ENCODE measurements around the gene PSME1.
"Not testable (repeated sequence)": the region's sequence is repeated elsewhere in the genome, so short reads cannot be mapped to it uniquely, and the experiment has no call there.

The PSME1 gene

GRCh38 chr14:24103451-24103850, 32.5 kb upstream of the PSME1 start:
- DNase-seq (ENCODE audit: low read depth, low spot score) = no peak

DNA sequence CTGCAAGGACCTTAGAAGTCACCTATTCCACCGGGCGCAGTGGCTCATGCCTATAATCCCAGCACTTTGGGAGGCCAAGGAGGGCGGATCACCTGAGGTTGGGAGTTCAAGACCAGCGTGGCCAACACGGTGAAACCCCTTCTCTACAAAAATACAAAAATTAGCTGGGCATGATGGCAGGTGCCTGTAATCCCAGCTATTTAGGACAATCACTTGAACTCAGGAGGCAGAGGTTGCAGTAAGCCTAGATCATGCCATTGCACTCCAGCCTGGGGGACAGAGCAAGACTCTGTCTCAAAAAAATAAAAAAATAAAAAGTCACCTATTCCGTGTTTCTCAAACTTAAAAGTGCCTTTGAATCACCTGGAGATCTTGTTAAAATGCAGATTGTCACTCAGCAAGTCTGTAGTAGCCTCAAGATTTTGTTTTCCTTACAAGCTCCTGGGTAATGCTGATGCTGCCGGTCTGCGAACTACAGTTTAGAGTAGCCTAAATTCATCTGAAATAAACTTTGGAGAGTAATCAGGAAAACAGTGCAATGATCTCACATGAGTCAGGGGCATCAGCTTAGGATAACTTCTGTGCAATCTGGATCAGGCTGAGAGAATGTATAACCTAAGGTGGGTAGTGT, 30.3 kb upstream of the PSME1 start:
- not testable (repeated sequence) for DNase-seq (ENCODE audit: low read depth, low spot score)

DNA sequence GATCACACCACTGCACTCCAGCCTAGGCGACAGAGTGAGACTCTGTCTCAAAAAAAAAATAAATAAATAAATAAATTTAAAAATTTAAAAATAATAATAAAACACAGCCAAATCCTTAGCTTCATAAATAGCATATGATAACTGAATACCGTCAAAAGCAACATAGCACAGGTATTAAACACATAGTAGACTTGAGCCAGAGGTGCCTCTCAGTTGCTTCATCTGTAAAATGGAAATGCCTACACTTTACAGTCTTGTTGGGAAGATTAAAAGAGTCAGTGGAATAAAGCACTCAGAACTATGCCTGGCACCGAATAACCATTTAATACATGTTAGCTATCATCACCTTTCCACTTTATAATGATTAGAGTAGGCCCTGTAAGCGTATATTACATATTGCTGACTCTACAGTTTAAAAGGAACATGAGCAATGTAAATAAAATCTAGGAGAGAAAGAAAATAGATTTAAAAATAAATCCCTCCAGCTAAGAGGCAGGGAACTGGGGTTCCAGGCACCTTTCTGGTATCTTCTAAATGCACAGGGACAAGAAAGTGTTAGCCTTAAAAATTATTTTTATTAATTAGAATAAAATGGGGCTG, 29.2 kb upstream of the PSME1 start:
- DNase-seq (ENCODE audit: low read depth, low spot score) = no peak

- no peak for DNase-seq (ENCODE audit: low read depth, low spot score)
Observed at GRCh38 chr14:24108336-24108874, 27.6 kb upstream of the PSME1 start.

GRCh38 chr14:24110060-24110459, 25.9 kb upstream of the PSME1 start:
- no peak for DNase-seq (ENCODE audit: low read depth, low spot score)

DNA sequence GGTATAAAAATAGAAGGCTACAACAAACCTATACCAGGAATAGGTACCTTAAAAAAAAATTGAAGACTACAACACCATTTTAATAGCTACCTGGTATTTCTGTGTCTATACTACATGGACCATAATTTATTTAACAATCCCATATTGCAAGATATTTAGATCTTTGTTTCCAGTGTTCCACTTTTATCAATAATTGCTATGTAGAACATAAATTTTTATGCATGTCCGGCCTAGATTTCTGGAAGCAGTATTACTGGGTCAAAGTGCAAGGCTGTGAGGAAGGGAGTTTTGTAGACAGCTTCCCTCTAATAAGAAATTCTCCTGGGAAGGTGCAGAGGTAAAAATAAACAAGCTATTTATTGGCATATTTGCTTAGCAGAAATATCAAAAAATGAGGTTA, 25.5 kb upstream of the PSME1 start:
- DNase-seq (ENCODE audit: low read depth, low spot score) = no peak

DNA sequence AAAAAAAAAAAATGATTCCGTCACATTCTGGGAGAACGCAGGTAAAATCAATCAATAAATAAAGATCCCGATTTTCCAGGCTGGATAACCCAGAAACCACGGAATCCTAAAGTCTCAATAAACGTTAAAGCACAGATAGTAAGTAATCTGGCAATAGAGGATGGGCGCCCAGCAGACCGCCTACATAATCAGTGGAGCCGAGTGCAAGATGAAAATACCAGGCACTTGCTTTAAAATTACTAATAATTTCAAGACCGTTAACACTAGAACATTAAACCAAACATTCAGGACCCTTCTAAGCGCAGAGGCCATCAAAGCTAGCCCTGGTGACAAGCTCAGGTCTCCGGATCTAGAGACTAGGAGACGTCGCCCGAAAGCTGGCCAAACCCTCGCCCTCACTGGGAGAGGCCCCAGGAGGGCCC, 22.6 kb upstream of the PSME1 start:
- DNase-seq (ENCODE audit: low read depth, low spot score) = no peak

DNA sequence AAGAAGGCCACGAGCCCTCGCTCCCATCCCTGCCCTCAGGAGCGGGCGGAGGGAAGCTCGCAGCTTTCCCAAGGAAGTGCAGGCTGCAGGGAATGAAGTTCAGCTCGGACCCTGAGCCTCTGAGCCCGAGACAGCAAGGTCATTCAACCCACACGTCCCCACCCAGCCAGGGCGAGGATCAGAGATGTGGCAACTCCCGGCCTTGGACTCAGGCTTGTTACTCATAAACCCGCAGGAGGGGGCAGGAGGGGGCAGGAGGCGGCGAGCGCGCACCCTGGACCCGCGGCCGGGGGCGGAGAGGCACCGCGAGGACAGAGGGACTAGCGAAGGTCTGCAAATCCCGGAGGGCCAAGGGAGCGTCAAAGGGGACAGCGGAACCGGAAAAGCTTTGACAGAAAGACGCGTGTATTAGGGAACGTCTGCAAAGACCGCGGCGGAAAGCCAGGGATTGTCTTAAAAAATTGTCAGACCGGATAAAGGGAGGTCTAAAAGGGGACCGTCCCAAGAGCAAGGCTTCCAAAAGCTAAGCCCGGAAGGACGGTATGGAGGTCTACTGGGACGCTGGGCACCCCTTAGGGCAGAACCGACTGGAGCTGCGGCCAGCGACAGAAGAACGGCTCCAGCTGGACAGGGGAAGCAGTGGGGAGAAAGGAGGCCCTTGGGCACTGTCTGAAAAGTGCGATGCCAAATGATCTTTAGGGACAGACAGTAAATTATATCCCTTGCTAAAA, 22.0 kb upstream of the PSME1 start:
- DNase-seq (ENCODE audit: low read depth, low spot score) = peak; percentile 41

DNA sequence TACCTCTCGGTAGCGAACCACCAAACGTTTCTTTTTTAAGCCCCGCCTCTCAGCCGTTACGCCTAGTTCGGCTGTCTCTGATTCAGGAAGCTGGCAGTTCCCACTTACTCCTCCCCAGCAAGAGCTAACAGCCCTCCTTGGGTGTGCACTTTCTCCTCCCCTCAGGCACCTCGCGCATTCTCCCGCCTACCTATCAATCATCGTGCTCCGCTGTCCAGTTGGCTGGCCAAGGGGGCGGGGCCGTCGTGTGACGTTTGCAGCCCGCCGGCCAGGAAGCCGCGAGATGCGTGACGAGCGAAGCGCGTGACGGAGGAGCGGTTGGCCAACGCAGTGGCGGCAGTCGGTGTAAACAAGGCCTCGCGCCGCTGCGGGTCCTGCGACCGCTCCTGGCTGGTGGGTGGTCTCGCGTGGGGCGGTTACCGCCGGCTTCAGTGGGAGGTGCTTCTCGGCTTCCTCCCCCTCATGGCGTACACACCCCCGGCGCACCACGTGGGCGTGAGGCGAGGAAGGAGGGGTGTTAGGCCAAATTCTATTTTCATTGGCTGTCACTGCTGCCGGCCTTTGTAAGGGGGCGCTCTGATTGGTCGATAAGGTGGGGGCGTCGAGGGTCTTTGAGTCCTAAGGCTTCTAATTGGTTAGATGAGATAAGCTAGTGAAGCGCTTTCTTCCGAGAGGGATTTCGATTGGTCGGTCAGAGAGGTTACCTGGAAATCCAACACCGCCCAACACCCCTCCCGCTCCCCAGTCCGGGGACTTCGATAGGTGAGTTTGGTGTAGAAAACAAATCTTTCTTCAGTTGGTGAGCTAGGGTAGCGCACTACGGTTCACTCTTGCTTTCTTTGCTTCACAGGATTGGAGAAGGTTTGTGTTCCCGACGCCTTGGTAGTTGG, 21.2 kb upstream of the PSME1 start, which contains the start of the genes DCAF11 and NRL:
TSS of gene DCAF11 (plus strand) at position 246 of the 890 bp plus-strand sequence. CDS start 818 bp downstream, outside the sequence.
TSS of gene NRL (minus strand) at position 418 of the 890 bp plus-strand sequence. CDS start 32,101 bp downstream, outside the sequence.
- peak; percentile 98 for DNase-seq (ENCODE audit: low read depth, low spot score)

DNA sequence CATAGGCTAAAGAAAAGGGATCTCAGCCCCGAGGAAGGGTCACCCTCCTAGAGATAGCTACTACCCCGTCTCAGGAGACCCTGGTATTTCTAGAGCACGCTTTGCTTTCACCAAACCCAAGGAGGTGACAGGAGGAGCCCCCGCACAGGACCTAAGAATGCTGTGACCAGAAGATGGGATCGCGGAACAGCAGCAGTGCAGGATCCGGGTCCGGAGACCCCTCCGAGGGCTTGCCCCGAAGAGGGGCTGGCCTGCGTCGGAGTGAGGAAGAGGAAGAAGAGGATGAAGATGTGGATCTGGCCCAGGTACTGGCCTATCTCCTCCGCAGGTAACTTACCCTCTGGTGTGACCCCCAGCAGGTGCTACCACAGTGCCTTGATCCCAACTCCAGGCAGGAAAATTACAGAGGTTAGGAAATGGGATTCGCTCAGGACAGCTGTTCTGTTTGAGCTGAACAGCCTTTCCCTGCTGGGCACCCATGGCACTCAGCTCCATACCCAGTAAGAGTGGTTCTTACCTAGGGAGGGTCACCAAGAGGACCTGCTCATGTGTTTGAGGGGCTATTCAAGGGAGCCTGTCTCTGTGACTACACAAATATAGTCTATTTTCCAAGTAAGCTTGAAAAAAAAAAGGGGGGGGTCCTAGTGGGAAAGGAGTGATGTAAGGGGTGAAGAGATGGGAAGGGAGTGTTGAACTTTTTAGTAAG, 20.4 kb upstream of the PSME1 start:
- no peak for DNase-seq (ENCODE audit: low read depth, low spot score)

DNA sequence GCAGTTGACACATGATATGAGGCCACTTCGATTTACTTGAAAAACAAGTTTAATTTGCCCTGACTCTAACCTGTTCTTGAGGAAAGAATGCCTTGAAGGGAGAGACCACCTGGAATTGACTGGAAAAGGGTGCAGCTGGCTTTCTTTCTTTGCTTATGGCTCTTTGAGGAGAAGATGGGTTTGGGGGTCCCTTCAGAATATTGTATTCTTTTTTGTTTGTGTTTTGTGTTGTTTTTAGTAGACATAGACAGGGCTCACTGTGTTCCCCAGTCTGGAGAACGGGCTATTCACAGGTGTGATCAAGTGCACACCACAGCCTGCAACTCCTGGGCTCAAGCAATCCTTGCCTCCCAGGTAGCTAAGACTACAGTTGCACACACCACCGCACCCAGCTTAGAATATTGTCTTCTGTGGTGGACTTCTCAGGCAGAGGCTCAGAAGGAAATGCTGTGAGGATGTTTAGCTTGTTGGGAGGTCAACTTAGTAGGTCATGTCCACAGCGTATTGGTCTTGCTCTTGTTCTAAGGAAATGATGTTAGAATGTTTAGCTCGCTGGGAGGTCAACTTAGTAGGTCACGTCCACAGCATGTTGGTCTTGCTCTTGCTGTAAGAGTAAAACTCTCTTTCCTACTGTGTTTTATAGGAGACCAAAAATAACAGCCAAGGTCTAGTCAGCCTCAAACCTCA, 19.7 kb upstream of the PSME1 start:
- no peak for DNase-seq (ENCODE audit: low read depth, low spot score)

DNA sequence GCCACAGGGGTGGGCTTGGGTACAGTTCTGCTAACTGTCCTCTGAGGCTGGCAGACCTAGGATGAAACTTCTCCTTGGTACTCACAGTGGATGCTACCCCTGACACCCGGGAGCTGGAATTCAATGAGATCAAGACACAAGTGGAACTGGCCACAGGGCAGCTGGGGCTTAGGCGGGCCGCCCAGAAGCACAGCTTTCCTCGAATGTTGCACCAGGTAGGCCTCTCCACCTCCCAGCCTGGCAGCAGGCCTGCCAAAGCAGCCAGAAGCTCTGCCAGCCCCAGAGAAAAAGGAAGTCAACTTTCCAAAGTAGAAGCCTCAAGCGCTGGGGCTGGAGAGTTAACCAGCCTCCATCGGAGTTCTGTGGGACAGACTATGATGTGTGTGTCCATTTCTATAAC, 18.8 kb upstream of the PSME1 start:
- no peak for DNase-seq (ENCODE audit: low read depth, low spot score)

DNA sequence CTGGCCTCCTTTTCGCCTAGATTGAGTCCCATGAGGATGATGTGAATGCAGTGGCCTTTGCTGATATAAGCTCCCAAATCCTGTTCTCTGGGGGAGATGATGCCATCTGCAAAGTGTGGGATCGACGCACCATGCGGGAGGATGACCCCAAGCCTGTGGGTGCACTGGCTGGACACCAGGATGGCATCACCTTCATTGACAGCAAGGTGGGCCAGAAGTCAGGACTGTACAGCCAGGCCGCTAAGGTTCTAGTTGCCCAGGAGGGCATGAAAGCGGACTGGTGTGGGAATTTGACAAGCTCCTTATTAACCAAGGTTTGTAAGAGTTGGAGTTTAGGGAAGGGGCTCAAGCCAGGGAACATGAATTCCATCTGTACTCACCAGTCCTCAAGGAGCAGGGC, 16.3 kb upstream of the PSME1 start:
- no peak for DNase-seq (ENCODE audit: low read depth, low spot score)

DNA sequence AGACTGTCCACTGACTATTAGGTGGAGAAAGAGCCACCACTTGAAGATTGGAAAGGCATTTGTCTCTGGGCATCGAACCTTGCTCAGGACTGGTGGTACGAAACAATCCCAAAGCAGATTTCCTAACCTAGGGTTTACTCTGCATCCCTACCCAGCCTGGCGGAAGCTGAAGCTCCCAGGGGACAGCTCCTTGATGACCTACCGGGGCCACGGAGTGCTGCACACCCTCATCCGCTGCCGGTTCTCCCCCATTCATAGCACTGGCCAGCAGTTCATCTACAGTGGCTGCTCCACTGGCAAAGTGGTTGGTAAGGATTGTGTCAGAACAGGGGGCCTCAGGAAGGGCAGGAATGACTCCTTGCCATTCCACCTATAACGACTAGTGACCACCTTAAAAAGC, 14.8 kb upstream of the PSME1 start:
- no peak for DNase-seq (ENCODE audit: low read depth, low spot score)

DNA sequence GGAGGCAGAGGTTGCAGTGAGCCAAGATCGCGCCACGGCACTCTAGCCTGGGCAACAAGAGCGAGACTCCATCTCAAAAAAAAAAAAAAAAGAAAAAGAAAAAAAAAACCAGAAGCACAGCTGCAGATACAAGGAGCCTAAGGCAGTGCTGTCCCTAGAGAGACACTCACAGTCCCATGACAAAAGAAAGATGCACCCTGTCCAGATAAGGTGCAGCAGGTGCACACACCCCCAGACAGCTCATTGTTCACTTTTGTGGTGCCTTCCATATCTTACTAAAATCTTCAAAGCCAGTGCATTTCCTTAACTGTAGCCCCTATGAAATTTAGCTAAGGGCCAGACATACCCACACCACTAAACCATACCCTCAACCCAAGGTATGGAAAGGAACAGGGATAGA, 13.6 kb upstream of the PSME1 start:
- no peak for DNase-seq (ENCODE audit: low read depth, low spot score)

DNA sequence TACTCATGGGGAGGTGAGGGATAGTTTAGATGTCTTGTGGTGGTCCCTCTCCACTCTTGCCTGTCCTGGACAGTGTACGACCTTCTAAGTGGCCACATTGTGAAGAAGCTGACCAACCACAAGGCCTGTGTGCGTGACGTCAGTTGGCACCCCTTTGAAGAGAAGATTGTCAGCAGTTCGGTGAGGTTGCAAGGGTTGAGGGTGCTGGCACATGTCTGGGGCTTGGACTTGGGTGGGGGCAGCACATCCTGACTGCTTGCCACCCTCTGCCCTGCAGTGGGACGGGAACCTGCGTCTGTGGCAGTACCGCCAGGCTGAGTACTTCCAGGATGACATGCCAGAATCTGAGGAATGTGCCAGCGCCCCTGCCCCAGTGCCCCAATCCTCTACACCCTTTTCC, 13.1 kb upstream of the PSME1 start:
- DNase-seq (ENCODE audit: low read depth, low spot score) = no peak

DNA sequence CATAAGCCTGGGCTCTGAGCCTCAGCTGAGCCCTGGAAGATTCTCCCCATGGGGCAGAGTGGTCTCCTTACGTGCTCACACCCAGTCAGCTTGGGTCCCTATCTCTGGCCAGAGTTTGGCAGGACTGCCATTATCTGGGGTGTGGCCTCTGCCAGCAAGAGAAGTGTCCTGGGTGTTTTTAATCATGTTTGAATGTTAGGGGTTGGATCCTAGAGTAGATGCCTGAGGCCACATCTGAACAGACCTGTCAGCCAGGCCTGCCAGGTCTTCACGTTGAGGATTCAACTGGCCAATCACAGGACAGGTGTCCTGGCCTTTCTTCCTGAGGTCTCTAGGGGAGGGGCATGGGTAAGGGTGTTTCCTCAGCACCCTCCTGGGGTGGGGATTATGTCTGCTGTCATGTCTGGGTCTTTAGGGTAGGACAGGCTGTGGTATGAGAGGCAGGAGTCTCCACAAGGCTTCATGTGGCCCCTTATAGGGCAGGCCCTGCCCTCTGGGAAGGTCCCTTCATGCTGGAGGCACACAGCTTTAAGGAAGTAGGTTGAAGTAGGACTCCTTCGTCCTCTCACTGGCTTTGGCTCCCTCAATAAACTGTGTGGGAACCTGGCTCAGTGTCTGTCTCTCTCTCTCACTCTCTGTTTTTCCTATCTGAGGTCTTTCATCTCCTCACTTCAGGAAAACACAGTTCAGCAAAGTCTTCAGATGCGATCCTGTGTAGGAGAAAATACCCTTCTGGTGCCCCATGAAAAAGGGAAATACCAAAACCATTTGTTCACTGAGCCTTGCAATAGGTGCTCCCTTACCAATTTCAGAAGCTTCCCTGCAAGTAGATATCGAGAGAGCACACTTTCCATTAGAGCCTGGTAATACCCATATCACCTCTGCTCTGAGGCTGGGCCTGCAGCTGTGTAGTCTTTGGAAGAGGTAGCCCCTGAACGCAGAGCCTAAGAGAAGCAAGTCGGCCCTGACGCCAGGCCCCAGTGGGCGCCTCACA, 12.3 kb upstream of the PSME1 start:
- DNase-seq (ENCODE audit: low read depth, low spot score) = no peak

GRCh38 chr14:24126939-24127338, 9.1 kb upstream of the PSME1 start:
- DNase-seq (ENCODE audit: low read depth, low spot score) = no peak

GRCh38 chr14:24127673-24128072, 8.3 kb upstream of the PSME1 start:
- no peak for DNase-seq (ENCODE audit: low read depth, low spot score)
